Upper lobe of right lung (tissue), 1 donor: ENCODE results near the gene UTF1. TPM values are rescaled to one million over a fixed set of nuclear protein-coding genes. Genes with fewer than 3 reads are reported as not detected.
"Not testable (repeated sequence)": the region's sequence is repeated elsewhere in the genome, so short reads cannot be mapped to it uniquely, and the experiment has no call there.

ENCODE experiments used
- ATAC-seq: fragments of 200-7000 bp; cut with Tn5 transposase; one replicate; pipeline ENCODE4 v1.9.1; 2020; ENCODE audit warnings: mild to moderate bottlenecking, moderate library complexity
- DNase-seq: peaks from one replicate; pipeline ENCODE4 v3.0.0-alpha.2; 2020
- H3K27ac ChIP-seq: fragments of 200-600 bp; one replicate; pipeline ENCODE4 v1.8.0; 2022
- H3K27me3 ChIP-seq: fragments of 200-600 bp; one replicate; pipeline ENCODE4 v1.8.0; 2022; ENCODE audit warnings: mild to moderate bottlenecking
- H3K36me3 ChIP-seq: fragments of 200-600 bp; one replicate; pipeline ENCODE4 v1.8.0; 2022
- H3K4me1 ChIP-seq: fragments of 200-600 bp; one replicate; pipeline ENCODE4 v1.8.0; 2022
- H3K4me3 ChIP-seq: fragments of 200-600 bp; one replicate; pipeline ENCODE4 v1.8.0; 2022; ENCODE audit warnings: mild to moderate bottlenecking
- H3K9me3 ChIP-seq: fragments of 200-600 bp; one replicate; pipeline ENCODE4 v1.8.0; 2022
- intact Hi-C: fragments of 100-400 bp; cut with DNase I; formaldehyde crosslinking; loops from one replicate; pipeline ENCODE4 v1.11.0; 2022
- total RNA-seq: library from RNA; stranded (reverse); fragmentation: NEBNext Ultra II Directional; extraction: Animal tissue kit (Norgen Biotek cat#: 25700); gene quantifications from one replicate; pipeline ENCODE4 v1.2.1, GENCODE V29; 2021
- TF ChIP-seq, protein P1 (sequence below): fragments of 200-600 bp; IDR thresholded peaks from one replicate; pipeline ENCODE4 v1.8.0; 2022; ENCODE audit warnings: antibody characterized with exemption
- donor health status: DM: no; HTN: yes; CAD: no; lungs with severe emphysema.

UTF1 gene
- total RNA-seq, 1 donor from 2014 or later, result not detected

DNA sequence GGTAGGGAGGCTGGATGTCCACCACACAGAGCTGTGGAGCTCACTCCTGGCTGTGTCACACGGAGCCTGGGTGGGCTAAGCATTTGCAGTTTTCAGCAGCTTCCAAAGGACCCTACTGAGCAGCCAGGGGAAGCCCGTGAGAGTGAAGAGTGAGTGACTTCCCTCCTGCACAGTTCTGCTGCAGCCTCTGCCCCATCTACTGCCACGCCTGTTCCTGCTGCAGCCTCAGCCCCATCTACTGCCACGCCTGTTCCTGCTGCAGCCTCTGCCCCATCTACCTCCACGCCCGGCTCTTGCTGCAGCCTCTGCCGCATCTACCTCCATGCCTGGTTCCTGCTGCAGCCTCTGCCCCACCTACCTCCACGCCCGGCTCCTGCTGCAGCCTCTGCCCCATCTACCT is 34.4 kb downstream of the UTF1 start:
- no peaks in the 10 kb centered on the region for H3K36me3 ChIP-seq
- TF ChIP-seq, protein P1, sequence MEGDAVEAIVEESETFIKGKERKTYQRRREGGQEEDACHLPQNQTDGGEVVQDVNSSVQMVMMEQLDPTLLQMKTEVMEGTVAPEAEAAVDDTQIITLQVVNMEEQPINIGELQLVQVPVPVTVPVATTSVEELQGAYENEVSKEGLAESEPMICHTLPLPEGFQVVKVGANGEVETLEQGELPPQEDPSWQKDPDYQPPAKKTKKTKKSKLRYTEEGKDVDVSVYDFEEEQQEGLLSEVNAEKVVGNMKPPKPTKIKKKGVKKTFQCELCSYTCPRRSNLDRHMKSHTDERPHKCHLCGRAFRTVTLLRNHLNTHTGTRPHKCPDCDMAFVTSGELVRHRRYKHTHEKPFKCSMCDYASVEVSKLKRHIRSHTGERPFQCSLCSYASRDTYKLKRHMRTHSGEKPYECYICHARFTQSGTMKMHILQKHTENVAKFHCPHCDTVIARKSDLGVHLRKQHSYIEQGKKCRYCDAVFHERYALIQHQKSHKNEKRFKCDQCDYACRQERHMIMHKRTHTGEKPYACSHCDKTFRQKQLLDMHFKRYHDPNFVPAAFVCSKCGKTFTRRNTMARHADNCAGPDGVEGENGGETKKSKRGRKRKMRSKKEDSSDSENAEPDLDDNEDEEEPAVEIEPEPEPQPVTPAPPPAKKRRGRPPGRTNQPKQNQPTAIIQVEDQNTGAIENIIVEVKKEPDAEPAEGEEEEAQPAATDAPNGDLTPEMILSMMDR, result no peak
- peak overlapping the region; percentile 24 for H3K27ac ChIP-seq
- no peaks in the 10 kb centered on the region for H3K9me3 ChIP-seq
- DNase-seq (no peak), ATAC-seq (no peak)
- intact Hi-C loops, result no loop called here
- H3K4me1 ChIP-seq, result peaks cover 28% of the 10 kb centered on the region
- H3K4me3 ChIP-seq, result no peak overlapping the region
- no peaks in the 10 kb centered on the region for H3K27me3 ChIP-seq

DNA sequence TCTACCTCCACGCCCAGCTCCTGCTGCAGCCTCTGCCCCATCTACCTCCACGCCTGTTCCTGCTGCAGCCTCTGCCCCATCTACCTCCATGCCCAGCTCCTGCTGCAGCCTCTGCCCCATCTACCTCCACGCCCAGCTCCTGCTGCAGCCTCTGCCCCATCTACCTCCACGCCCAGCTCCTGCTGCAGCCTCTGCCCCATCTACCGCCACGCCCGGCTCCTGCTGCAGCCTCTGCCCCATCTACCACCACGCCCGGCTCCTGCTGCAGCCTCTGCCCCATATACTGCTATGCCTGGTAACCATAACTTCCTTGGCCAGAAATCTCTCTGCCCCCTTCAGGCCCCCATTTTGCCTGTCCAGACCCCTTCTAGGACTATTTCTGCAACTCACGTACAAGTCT is 35.0 kb downstream of the UTF1 start:
- H3K27ac ChIP-seq, ATAC-seq, H3K9me3 ChIP-seq, H3K27me3 ChIP-seq, DNase-seq, H3K36me3 ChIP-seq, H3K4me3 ChIP-seq, intact Hi-C loops: not testable (repeated sequence)
- peaks cover 22% of the 10 kb centered on the region for H3K4me1 ChIP-seq

- Histone ChIP-seq H3K9me3 (no peaks in the 10 kb centered on the region), H3K4me1 (peaks cover 13% of the 10 kb centered on the region), H3K27me3 (no peaks in the 10 kb centered on the region), H3K36me3 (no peaks in the 10 kb centered on the region), H3K4me3 (no peak overlapping the region), H3K27ac (no peak overlapping the region)
- no peak for DNase-seq
- intact Hi-C loops, result no loop called here
- TF ChIP-seq, protein P1, result no peak
- ATAC-seq, result no peak
Observed at GRCh38 chr10:133266056-133266795, 36.2 kb downstream of the UTF1 start.

- ATAC-seq, result no peak
- H3K27ac ChIP-seq, result no peak overlapping the region
- TF ChIP-seq, protein P1, result no peak
- H3K4me1 ChIP-seq, result peaks cover 10% of the 10 kb centered on the region
- no peak for DNase-seq
- H3K36me3 ChIP-seq, result no peaks in the 10 kb centered on the region
- intact Hi-C loops, result no loop called here
- H3K27me3 ChIP-seq, result no peaks in the 10 kb centered on the region
- no peaks in the 10 kb centered on the region for H3K9me3 ChIP-seq
- H3K4me3 ChIP-seq, result no peak overlapping the region
Observed at GRCh38 chr10:133267293-133267692, 37.3 kb downstream of the UTF1 start.

- intact Hi-C loops, result no loop called here
- Histone ChIP-seq H3K4me1 (peaks cover 5% of the 10 kb centered on the region), H3K9me3 (no peaks in the 10 kb centered on the region), H3K27me3 (no peaks in the 10 kb centered on the region), H3K4me3 (no peak overlapping the region), H3K27ac (no peak overlapping the region), H3K36me3 (no peaks in the 10 kb centered on the region)
- TF ChIP-seq, protein P1, result no peak
- DNase-seq, result no peak
- no peak for ATAC-seq
Observed at GRCh38 chr10:133267829-133268228, 37.8 kb downstream of the UTF1 start.

DNA sequence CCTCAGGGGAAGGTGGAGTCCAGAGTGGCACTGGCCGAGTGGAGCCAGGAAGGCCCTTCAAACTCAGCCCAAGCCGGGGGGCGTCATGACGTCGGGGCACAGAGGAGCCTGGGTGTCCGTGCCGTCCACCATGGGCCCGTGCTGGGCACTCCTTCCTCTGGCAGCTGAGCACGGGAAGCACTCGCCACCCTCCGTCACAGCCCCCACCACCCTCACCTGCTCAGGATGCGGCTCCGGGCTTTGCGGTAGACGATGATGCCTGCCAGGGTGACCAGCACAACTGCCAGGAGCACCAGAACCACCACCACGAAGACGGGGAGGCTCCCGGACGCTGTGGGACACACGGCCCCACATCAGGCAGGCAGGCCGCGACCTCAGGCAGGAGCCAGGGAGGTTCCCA is 38.5 kb downstream of the UTF1 start:
- DNase-seq (no peak), ATAC-seq (no peak)
- H3K9me3 ChIP-seq, result no peaks in the 10 kb centered on the region
- intact Hi-C loops, result no loop called here
- no peak overlapping the region for H3K27ac ChIP-seq
- H3K27me3 ChIP-seq, result no peaks in the 10 kb centered on the region
- no peaks in the 10 kb centered on the region for H3K36me3 ChIP-seq
- TF ChIP-seq, protein P1, result no peak
- H3K4me1 ChIP-seq, result peaks cover 3% of the 10 kb centered on the region
- H3K4me3 ChIP-seq, result no peak overlapping the region
